MM.1S (cell line): ENCODE data around the gene CELF4.

Experiments
- DNase-seq: peaks from one replicate; pipeline ENCODE4 v3.0.0-alpha.2; 2015
- H2AFZ ChIP-seq: fragments of 300-600 bp; sonication (generic); 2 replicates; pipeline ENCODE4 v1.6.0; 2016; ENCODE audit warnings: antibody characterized with exemption, low read length
- H3F3A ChIP-seq: fragments of 300-600 bp; sonication (generic); 2 replicates; pipeline ENCODE4 v1.6.1; 2016; ENCODE audit warnings: mild to moderate bottlenecking, antibody characterized with exemption, low read length, moderate library complexity, mixed read lengths; ENCODE audit not compliant: insufficient read depth
- H3K27ac ChIP-seq: fragments of 300-600 bp; sonication (generic); 2 replicates; pipeline ENCODE4 v1.5.1; 2016; ENCODE audit warnings: mild to moderate bottlenecking, low read length
- H3K27me3 ChIP-seq: fragments of 300-600 bp; sonication (generic); replicated peaks from 2 replicates; pipeline ENCODE4 v1.6.0; 2016; ENCODE audit warnings: low read length; ENCODE audit not compliant: insufficient read depth
- H3K36me3 ChIP-seq: fragments of 300-600 bp; sonication (generic); replicated peaks from 2 replicates; pipeline ENCODE4 v1.6.1; 2016; ENCODE audit warnings: mild to moderate bottlenecking, low read length, mixed read lengths; ENCODE audit not compliant: insufficient read depth
- H3K4me1 ChIP-seq: fragments of 300-600 bp; sonication (generic); 2 replicates; pipeline ENCODE4 v1.6.1; 2016; ENCODE audit warnings: low read length, mixed read lengths
- H3K4me2 ChIP-seq: fragments of 300-600 bp; sonication (generic); 2 replicates; pipeline ENCODE4 v1.6.0; 2016; ENCODE audit warnings: low read depth, low read length
- H3K4me3 ChIP-seq: fragments of 300-600 bp; sonication (generic); 2 replicates; pipeline ENCODE4 v1.5.1; 2016; ENCODE audit warnings: low read length, mixed read lengths
- H3K79me2 ChIP-seq: fragments of 300-600 bp; sonication (generic); 2 replicates; pipeline ENCODE4 v1.6.1; 2016; ENCODE audit warnings: mixed run types, low read length, mixed read lengths
- H3K9ac ChIP-seq: fragments of 300-600 bp; sonication (generic); 2 replicates; pipeline ENCODE4 v1.6.1; 2016; ENCODE audit warnings: low read length, mixed read lengths
- H3K9me2 ChIP-seq: fragments of 300-600 bp; sonication (generic); replicated peaks from 2 replicates; pipeline ENCODE4 v1.6.1; 2016; ENCODE audit warnings: mild to moderate bottlenecking, low read length, mixed read lengths; ENCODE audit not compliant: insufficient read depth
- H3K9me3 ChIP-seq: fragments of 300-600 bp; sonication (generic); replicated peaks from 2 replicates; pipeline ENCODE4 v1.6.1; 2016; ENCODE audit warnings: mild to moderate bottlenecking, low read length, mixed read lengths; ENCODE audit not compliant: insufficient read depth
- H4K20me1 ChIP-seq: fragments of 300-600 bp; sonication (generic); 2 replicates; pipeline ENCODE4 v1.6.1; 2016; ENCODE audit warnings: mild to moderate bottlenecking, low read length, moderate library complexity, mixed read lengths; ENCODE audit not compliant: insufficient read depth
- EZH2 ChIP-seq: fragments of 300-600 bp; sonication (generic); optimal IDR thresholded peaks from 2 replicates; pipeline ENCODE3; 2017; ENCODE audit warnings: low read depth, mild to moderate bottlenecking, antibody characterized with exemption, low read length, mixed read lengths
- EZH2phosphoT487 ChIP-seq: fragments of 300-600 bp; sonication (generic); IDR thresholded peaks from 2 replicates; pipeline ENCODE4 v1.6.1; 2018; ENCODE audit warnings: antibody characterized with exemption, low read length
- TF ChIP-seq, protein P1 (sequence below): fragments of 300-600 bp; sonication (generic); IDR thresholded peaks from 2 replicates; pipeline ENCODE4 v1.5.1; 2016; ENCODE audit warnings: antibody characterized with exemption, low read length, mixed read lengths

CELF4 gene

DNA sequence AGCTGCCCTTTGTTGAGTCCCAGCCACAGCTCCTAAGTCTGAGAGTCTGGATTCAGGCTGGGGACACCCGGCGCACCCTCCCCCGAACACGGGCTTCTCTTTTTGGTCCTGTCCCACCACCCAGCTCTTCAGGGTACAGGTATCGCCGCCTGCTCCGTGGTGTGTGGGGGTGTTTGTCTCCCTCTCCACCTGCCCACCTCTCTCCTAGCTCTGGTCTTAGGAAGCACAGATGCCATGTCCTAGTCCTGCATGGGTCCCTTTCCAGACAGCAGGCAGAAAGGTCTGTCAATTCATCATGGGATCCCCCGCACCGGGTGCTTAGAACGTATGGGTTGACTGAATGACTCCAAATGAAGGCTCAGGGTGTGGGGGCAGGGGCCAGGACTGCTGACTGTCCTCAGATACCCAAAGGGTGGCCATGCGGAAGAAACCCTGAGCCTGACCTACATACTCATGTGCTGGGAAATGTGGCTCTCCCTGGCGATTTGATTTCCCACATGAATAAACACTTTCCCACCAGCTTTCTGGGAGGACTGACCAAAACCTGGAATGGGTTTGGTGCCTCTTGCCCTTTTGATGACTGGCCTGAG is 156.8 kb downstream of the CELF4 start:
- Histone ChIP-seq H3K36me3 (no peaks in the 10 kb centered on the region), H3K4me1 (peaks cover 8% of the 10 kb centered on the region), H3K4me3 (no peak overlapping the region), H3K27ac (no peak overlapping the region), H3F3A (no peaks in the 10 kb centered on the region), H3K9me3 (no peaks in the 10 kb centered on the region), H3K9ac (no peak overlapping the region), H2AFZ (no peak overlapping the region), H3K79me2 (no peaks in the 10 kb centered on the region), H4K20me1 (no peaks in the 10 kb centered on the region), H3K9me2 (no peaks in the 10 kb centered on the region), H3K27me3 (no peaks in the 10 kb centered on the region), H3K4me2 (no peak overlapping the region)
- no peak for DNase-seq
- TF ChIP-seq EZH2: no peak
- TF ChIP-seq, protein P1, sequence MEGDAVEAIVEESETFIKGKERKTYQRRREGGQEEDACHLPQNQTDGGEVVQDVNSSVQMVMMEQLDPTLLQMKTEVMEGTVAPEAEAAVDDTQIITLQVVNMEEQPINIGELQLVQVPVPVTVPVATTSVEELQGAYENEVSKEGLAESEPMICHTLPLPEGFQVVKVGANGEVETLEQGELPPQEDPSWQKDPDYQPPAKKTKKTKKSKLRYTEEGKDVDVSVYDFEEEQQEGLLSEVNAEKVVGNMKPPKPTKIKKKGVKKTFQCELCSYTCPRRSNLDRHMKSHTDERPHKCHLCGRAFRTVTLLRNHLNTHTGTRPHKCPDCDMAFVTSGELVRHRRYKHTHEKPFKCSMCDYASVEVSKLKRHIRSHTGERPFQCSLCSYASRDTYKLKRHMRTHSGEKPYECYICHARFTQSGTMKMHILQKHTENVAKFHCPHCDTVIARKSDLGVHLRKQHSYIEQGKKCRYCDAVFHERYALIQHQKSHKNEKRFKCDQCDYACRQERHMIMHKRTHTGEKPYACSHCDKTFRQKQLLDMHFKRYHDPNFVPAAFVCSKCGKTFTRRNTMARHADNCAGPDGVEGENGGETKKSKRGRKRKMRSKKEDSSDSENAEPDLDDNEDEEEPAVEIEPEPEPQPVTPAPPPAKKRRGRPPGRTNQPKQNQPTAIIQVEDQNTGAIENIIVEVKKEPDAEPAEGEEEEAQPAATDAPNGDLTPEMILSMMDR: no peak
- TF ChIP-seq EZH2phosphoT487: no peak

DNA sequence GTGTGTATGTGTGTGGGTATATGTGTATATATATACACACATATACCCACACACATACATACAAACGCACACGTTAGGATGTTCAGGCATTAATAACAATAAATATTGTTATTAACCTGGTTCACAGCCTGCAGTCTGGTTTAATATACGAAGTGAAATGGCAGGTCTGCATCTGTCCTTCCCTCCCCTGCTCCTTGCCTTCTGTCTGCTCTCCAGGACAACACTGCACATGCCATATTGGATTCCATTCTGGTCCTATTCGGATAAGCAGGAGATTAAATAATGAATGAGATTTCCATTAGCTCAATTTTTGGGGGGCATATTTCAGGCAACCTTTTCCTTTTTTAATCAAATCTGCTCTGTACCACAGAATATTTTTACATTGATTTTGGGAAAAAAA is 158.0 kb downstream of the CELF4 start:
- Histone ChIP-seq H3K4me2 (no peak overlapping the region), H3K4me3 (no peak overlapping the region)
- TF ChIP-seq, protein P1: no peak
- TF ChIP-seq EZH2phosphoT487: no peak
- TF ChIP-seq EZH2: no peak

DNA sequence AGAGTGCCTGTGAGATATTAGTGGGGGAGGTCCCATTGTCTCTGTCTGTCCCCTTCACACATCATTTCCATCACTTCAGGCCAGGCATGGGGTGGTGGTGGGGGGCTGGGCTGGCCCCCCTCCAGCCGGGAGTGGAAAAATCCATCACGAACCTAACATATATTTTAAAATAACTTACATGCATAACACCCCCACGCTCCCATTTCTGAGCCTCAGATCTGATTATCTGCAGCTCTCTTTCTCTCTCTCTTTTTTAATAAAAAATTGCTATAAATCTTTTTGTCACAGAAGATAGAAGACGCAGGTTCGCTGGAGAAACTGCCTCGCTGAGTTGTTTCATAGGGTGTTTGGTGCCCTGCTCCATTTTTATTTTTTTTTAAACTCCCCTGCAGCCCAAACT is 159.8 kb downstream of the CELF4 start:
- Histone ChIP-seq H3K27ac (no peak overlapping the region), H3F3A (no peaks in the 10 kb centered on the region), H3K79me2 (no peaks in the 10 kb centered on the region), H3K9me3 (no peaks in the 10 kb centered on the region), H2AFZ (no peak overlapping the region), H3K4me1 (peaks cover 23% of the 10 kb centered on the region), H3K4me3 (no peak overlapping the region), H3K9me2 (no peaks in the 10 kb centered on the region), H3K36me3 (no peaks in the 10 kb centered on the region), H4K20me1 (no peaks in the 10 kb centered on the region), H3K4me2 (no peak overlapping the region), H3K9ac (no peak overlapping the region), H3K27me3 (no peaks in the 10 kb centered on the region)
- TF ChIP-seq, protein P1: no peak
- TF ChIP-seq EZH2: no peak
- no peak for TF ChIP-seq EZH2phosphoT487
- no peak for DNase-seq

More for the DNA sequence above, 158.0 kb downstream of the CELF4 start:
- no peaks in the 10 kb centered on the region for H3K79me2 ChIP-seq
- no peaks in the 10 kb centered on the region for H3K9me2 ChIP-seq
- H2AFZ ChIP-seq: no peak overlapping the region
- H3K36me3 ChIP-seq: no peaks in the 10 kb centered on the region
- DNase-seq: no peak
- H3F3A ChIP-seq: no peaks in the 10 kb centered on the region
- no peaks in the 10 kb centered on the region for H3K27me3 ChIP-seq
- no peaks in the 10 kb centered on the region for H3K9me3 ChIP-seq
- H3K9ac ChIP-seq: no peak overlapping the region
- peaks cover 20% of the 10 kb centered on the region for H3K4me1 ChIP-seq
- no peaks in the 10 kb centered on the region for H4K20me1 ChIP-seq
- no peak overlapping the region for H3K27ac ChIP-seq
